Measurements from ENCODE around the gene FLII. TPM values are rescaled to one million over a fixed set of nuclear protein-coding genes. Genes with fewer than 3 reads are reported as not detected.

The FLII gene
- total RNA-seq, 1 experiment from 2014 or later, result 298 TPM

DNA sequence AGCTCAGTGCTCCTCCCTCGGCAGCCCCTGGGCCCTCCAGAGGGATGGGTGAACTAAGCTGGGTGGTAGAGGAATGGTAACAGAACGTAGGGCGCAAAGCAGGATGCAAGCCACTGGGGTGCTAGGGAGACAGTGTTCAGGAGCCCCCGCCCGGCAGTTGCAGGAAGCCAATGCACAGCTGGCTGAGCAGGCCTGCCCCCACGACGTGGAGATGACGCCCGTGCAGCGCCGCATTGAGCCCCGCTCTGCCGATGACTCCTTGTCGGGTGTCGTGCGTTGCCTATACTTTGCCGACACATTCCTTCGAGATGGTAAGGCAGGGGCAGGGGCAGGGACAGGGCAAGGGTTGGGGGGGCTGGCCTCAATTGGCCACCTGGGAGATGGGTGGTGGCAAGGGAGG is 20.2 kb downstream of the FLII start:
- no peak overlapping the region for H3K9ac ChIP-seq (ENCODE audit: extremely low read depth, insufficient read length, low read length)
- TF ChIP-seq CTCF (conservative IDR thresholded peaks at IDR 0.05), result no peak
- no peak overlapping the region for H3K14ac ChIP-seq (ENCODE audit: insufficient read depth, low read length)

More for the DNA sequence above, 20.2 kb downstream of the FLII start:
- Histone ChIP-seq H3K79me2 (ENCODE audit: insufficient read depth, low read length) (no peaks in the 10 kb centered on the region), H3K4me1 (ENCODE audit: insufficient read depth, low read length) (no peaks in the 10 kb centered on the region), H3T11ph (ENCODE audit: low read length) (no peak overlapping the region), H2BK120ac (ENCODE audit: low read depth, low read length, poor library complexity, severe bottlenecking) (no peak overlapping the region), H4K8ac (replicated peaks; ENCODE audit: insufficient read length, low read depth, low read length) (no peak overlapping the region), H4K20me1 (ENCODE audit: control insufficient read depth, insufficient read depth, insufficient read length) (no peaks in the 10 kb centered on the region), H3K23me2 (ENCODE audit: insufficient read length, low read depth, low read length, poor library complexity, severe bottlenecking) (no peaks in the 10 kb centered on the region), H2BK5ac (ENCODE audit: insufficient read length, low read length) (no peak overlapping the region), H4K91ac (ENCODE audit: insufficient read length, low read depth, low read length) (no peak overlapping the region), H2BK15ac (ENCODE audit: low read depth, low read length) (no peak overlapping the region), H2AFZ (ENCODE audit: low read length) (no peak overlapping the region), H3K18ac (ENCODE audit: insufficient read length, low read depth, low read length) (no peak overlapping the region), H3K4me2 (ENCODE audit: insufficient read depth, insufficient read length, low read length) (no peak overlapping the region), H2AK5ac (ENCODE audit: insufficient read length, low read length) (no peak overlapping the region), H3K9me3 (ENCODE audit: control insufficient read depth, low read depth, low read length) (no peaks in the 10 kb centered on the region), H3K27ac (ENCODE audit: insufficient read length, low read depth, low read length) (no peak overlapping the region), H3K79me1 (ENCODE audit: insufficient read depth, low read depth, low read length, poor library complexity, severe bottlenecking) (no peaks in the 10 kb centered on the region), H3K23ac (ENCODE audit: insufficient read length, low read depth, low read length) (no peak overlapping the region), H3K56ac (ENCODE audit: insufficient read length, low read depth, low read length) (no peak overlapping the region), H4K5ac (ENCODE audit: insufficient read length, low read depth, low read length) (no peak overlapping the region), H2BK12ac (ENCODE audit: insufficient read length, low read depth, low read length) (no peak overlapping the region), H3K4ac (ENCODE audit: low read depth, low read length) (no peak overlapping the region), H3K27me3 (ENCODE audit: insufficient read depth, low read length) (no peaks in the 10 kb centered on the region), H2BK20ac (ENCODE audit: low read depth, low read length, poor library complexity, severe bottlenecking) (no peak overlapping the region)
- no CpG with 5 or more reads among the region's 18 CpGs for WGBS (ENCODE audit: extremely low coverage, insufficient read length, low lambda C conversion rate)
- DNase-seq, result no peak
- H3K27ac Mint-ChIP-seq, result no peak overlapping the region
- peaks cover 23 to 80% (median 68%) of the 10 kb centered on the region in 3 experiments for H3K36me3 Mint-ChIP-seq (ENCODE audit: insufficient read depth in 1 of 3, low read depth in 3 of 3)
- H3K4me3 Mint-ChIP-seq, result no peak overlapping the region
- no peaks in the 10 kb centered on the region for H3K9me3 Mint-ChIP-seq
- no peaks in the 10 kb centered on the region for H3K4me1 Mint-ChIP-seq
- no peaks in the 10 kb centered on the region for H3K27me3 Mint-ChIP-seq (ENCODE audit: low read depth)
